Measurements from ENCODE around the gene ANGEL1. TPM values are rescaled to one million over a fixed set of nuclear protein-coding genes. Genes with fewer than 3 reads are reported as not detected.

The ANGEL1 gene
- total RNA-seq, 1 experiment from 2014 or later: 2.5 TPM

GRCh38 chr14:76762411-76763095 is 50.1 kb downstream of the ANGEL1 start:
- Histone ChIP-seq H3K27me3 (no peaks in the 10 kb centered on the region), H3K4me3 (no peak overlapping the region), H3K36me3 (no peaks in the 10 kb centered on the region), H3K9me3 (no peaks in the 10 kb centered on the region)
- DNase-seq: no peak

- no peak for DNase-seq
- Histone ChIP-seq H3K9me3 (no peaks in the 10 kb centered on the region), H3K4me3 (peak overlapping the region; percentile 45), H3K27me3 (no peaks in the 10 kb centered on the region), H3K36me3 (no peaks in the 10 kb centered on the region)
Measured at GRCh38 chr14:76761960-76762410, 50.7 kb downstream of the ANGEL1 start.

- no peaks in the 10 kb centered on the region for H3K9me3 ChIP-seq
- no peaks in the 10 kb centered on the region for H3K36me3 ChIP-seq
- peak within 1 kb of the TSS; percentile 45 for H3K4me3 ChIP-seq
- no peaks in the 10 kb centered on the region for H3K27me3 ChIP-seq
- DNase-seq: peak; percentile 68
Measured at GRCh38 chr14:76761136-76761959, 51.3 kb downstream of the ANGEL1 start, which contains the start of gene VASH1. TSS of gene VASH1 (plus strand) at chr14:76761468. CDS start at chr14:76762822, 1,354 bp downstream.

- DNase-seq: no peak
- H3K27me3 ChIP-seq: no peaks in the 10 kb centered on the region
- no peaks in the 10 kb centered on the region for H3K9me3 ChIP-seq
- no peaks in the 10 kb centered on the region for H3K36me3 ChIP-seq
- H3K4me3 ChIP-seq: peak overlapping the region; percentile 45
Measured at GRCh38 chr14:76760331-76761135, 52.1 kb downstream of the ANGEL1 start.

- no peak for DNase-seq
- H3K27me3 ChIP-seq: no peaks in the 10 kb centered on the region
- H3K9me3 ChIP-seq: no peaks in the 10 kb centered on the region
- H3K4me3 ChIP-seq: no peak overlapping the region
- H3K36me3 ChIP-seq: no peaks in the 10 kb centered on the region
Measured at GRCh38 chr14:76759589-76759988, 53.1 kb downstream of the ANGEL1 start.

GRCh38 chr14:76756371-76756750 is 56.3 kb downstream of the ANGEL1 start:
- DNase-seq: no peak
- Histone ChIP-seq H3K4me3 (no peak overlapping the region), H3K9me3 (no peaks in the 10 kb centered on the region), H3K27me3 (no peaks in the 10 kb centered on the region), H3K36me3 (no peaks in the 10 kb centered on the region)

GRCh38 chr14:76755610-76756370 is 56.9 kb downstream of the ANGEL1 start:
- no peak for DNase-seq
- no peak overlapping the region for H3K4me3 ChIP-seq
- no peaks in the 10 kb centered on the region for H3K27me3 ChIP-seq
- H3K9me3 ChIP-seq: no peaks in the 10 kb centered on the region
- H3K36me3 ChIP-seq: no peaks in the 10 kb centered on the region

- no peaks in the 10 kb centered on the region for H3K27me3 ChIP-seq
- H3K4me3 ChIP-seq: no peak overlapping the region
- no peak for DNase-seq
- H3K36me3 ChIP-seq: no peaks in the 10 kb centered on the region
- H3K9me3 ChIP-seq: no peaks in the 10 kb centered on the region
Measured at GRCh38 chr14:76754586-76754985, 58.1 kb downstream of the ANGEL1 start.

- Histone ChIP-seq H3K9me3 (no peaks in the 10 kb centered on the region), H3K27me3 (no peaks in the 10 kb centered on the region), H3K4me3 (no peak overlapping the region), H3K36me3 (no peaks in the 10 kb centered on the region)
- no peak for DNase-seq
Measured at GRCh38 chr14:76753541-76754198, 59.0 kb downstream of the ANGEL1 start.

GRCh38 chr14:76752744-76753143 is 59.9 kb downstream of the ANGEL1 start:
- no peak overlapping the region for H3K4me3 ChIP-seq
- no peaks in the 10 kb centered on the region for H3K9me3 ChIP-seq
- no peak for DNase-seq

GRCh38 chr14:76742966-76743365 is 69.7 kb downstream of the ANGEL1 start:
- Histone ChIP-seq H3K9me3 (no peaks in the 10 kb centered on the region), H3K4me3 (no peak overlapping the region), H3K36me3 (no peaks in the 10 kb centered on the region), H3K27me3 (no peaks in the 10 kb centered on the region)
- no peak for DNase-seq

More at GRCh38 chr14:76752744-76753143, 59.9 kb downstream of the ANGEL1 start:
- Histone ChIP-seq H3K36me3 (no peaks in the 10 kb centered on the region), H3K27me3 (no peaks in the 10 kb centered on the region)

- Histone ChIP-seq H3K36me3 (no peaks in the 10 kb centered on the region), H3K27me3 (no peaks in the 10 kb centered on the region), H3K4me3 (no peak overlapping the region), H3K9me3 (no peaks in the 10 kb centered on the region)
- DNase-seq: no peak
Measured at GRCh38 chr14:76742185-76742584, 70.5 kb downstream of the ANGEL1 start.

GRCh38 chr14:76741074-76741473 is 71.6 kb downstream of the ANGEL1 start:
- Histone ChIP-seq H3K4me3 (no peak overlapping the region), H3K9me3 (no peaks in the 10 kb centered on the region), H3K27me3 (no peaks in the 10 kb centered on the region), H3K36me3 (no peaks in the 10 kb centered on the region)
- DNase-seq: no peak

All from MG63 (cell line).